HepG2 (cell line): Measurements from ENCODE around the gene OST4. TPM values are rescaled to one million over a fixed set of nuclear protein-coding genes. Genes with fewer than 3 reads are reported as not detected.

Experiments
- AHR ChIP-seq: IDR thresholded peaks from 2 replicates; pipeline ENCODE4 v1.6.1; 2018; ENCODE audit warnings: missing genetic modification reagents, missing compliant biosample characterization
- BCL6 ChIP-seq: IDR thresholded peaks from 2 replicates; pipeline ENCODE4 v1.6.1; 2016; ENCODE audit warnings: missing genetic modification reagents, missing compliant biosample characterization
- BRD4 ChIP-seq: sonication (generic); formaldehyde crosslinking; IDR thresholded peaks from 2 replicates; pipeline ENCODE4 v1.4.0; 2020; ENCODE audit warnings: missing genetic modification reagents
- ETV6 ChIP-seq: sonication (generic); formaldehyde crosslinking; conservative IDR thresholded peaks from 2 replicates; pipeline ENCODE4 v1.4.0; 2020; ENCODE audit warnings: missing genetic modification reagents
- EZH2 ChIP-seq: conservative IDR thresholded peaks from 2 replicates; pipeline ENCODE4 v1.6.1; 2012; ENCODE audit warnings: mild to moderate bottlenecking, low read depth, low read length, moderate library complexity
- GTF2F1 ChIP-seq: fragments of 150-350 bp; IDR thresholded peaks from 2 replicates; pipeline ENCODE4 v1.6.1; 2014; ENCODE audit warnings: low read length
- HDAC2 ChIP-seq: sonication (generic); formaldehyde crosslinking; IDR thresholded peaks from 2 replicates; pipeline ENCODE4 v1.4.0; 2020; ENCODE audit warnings: missing genetic modification reagents
- MIER3 ChIP-seq: IDR thresholded peaks from 2 replicates; pipeline ENCODE4 v1.6.1; 2016; ENCODE audit warnings: missing compliant biosample characterization, borderline replicate concordance
- RNF2 ChIP-seq: fragments of 450-650 bp; conservative IDR thresholded peaks from 2 replicates; pipeline ENCODE4 v1.6.1; 2016; ENCODE audit warnings: low read depth
- SAFB2 ChIP-seq: sonication (generic); formaldehyde crosslinking; IDR thresholded peaks from 2 replicates; pipeline ENCODE4 v1.5.1; 2020; ENCODE audit warnings: missing genetic modification reagents, low read depth, mild to moderate bottlenecking, borderline replicate concordance
- SSRP1 ChIP-seq: IDR thresholded peaks from 2 replicates; pipeline ENCODE4 v1.6.1; 2016; ENCODE audit warnings: control low read depth
- ZFP36 ChIP-seq: fragments of 150-350 bp; IDR thresholded peaks from 2 replicates; pipeline ENCODE4 v1.6.1; 2018; ENCODE audit warnings: borderline replicate concordance, low read length, low read depth; ENCODE audit not compliant: partially characterized antibody
- ZNF17 ChIP-seq: sonication (generic); formaldehyde crosslinking; IDR thresholded peaks from 2 replicates; pipeline ENCODE4 v1.5.0; 2020; ENCODE audit warnings: mild to moderate bottlenecking, missing genetic modification reagents
- ZNF205 ChIP-seq: IDR thresholded peaks from 2 replicates; pipeline ENCODE4 v1.6.1; 2018; ENCODE audit warnings: missing biosample characterization, missing genetic modification reagents
- ZNF513 ChIP-seq: sonication (generic); formaldehyde crosslinking; conservative IDR thresholded peaks from 2 replicates; pipeline ENCODE4 v1.5.0; 2020; ENCODE audit warnings: missing genetic modification reagents
- ZNF674 ChIP-seq: sonication (generic); formaldehyde crosslinking; IDR thresholded peaks from 2 replicates; pipeline ENCODE4 v1.5.0; 2020; ENCODE audit warnings: low read depth, mild to moderate bottlenecking, missing genetic modification reagents
- ZNF720 ChIP-seq: sonication (generic); formaldehyde crosslinking; IDR thresholded peaks from 2 replicates; pipeline ENCODE4 v1.4.0; 2020; ENCODE audit warnings: missing genetic modification reagents
- ZNF724P ChIP-seq: sonication (generic); formaldehyde crosslinking; IDR thresholded peaks from 2 replicates; pipeline ENCODE4 v1.8.0; 2022; ENCODE audit warnings: missing genetic modification reagents, borderline replicate concordance
- ZNF800 ChIP-seq: sonication (generic); formaldehyde crosslinking; IDR thresholded peaks from 2 replicates; pipeline ENCODE4 v1.4.0; 2020; ENCODE audit warnings: missing genetic modification reagents
- ZNF841 ChIP-seq: sonication (generic); formaldehyde crosslinking; IDR thresholded peaks from 2 replicates; pipeline ENCODE4 v1.8.1; 2023; ENCODE audit warnings: missing genetic modification reagents, borderline replicate concordance
- ZSCAN12 ChIP-seq: sonication (generic); formaldehyde crosslinking; IDR thresholded peaks from 2 replicates; pipeline ENCODE4 v1.9.0; 2021; ENCODE audit warnings: mild to moderate bottlenecking, missing genetic modification reagents
- polyA plus RNA-seq, 8 experiments: library from polyadenylated mRNA; depleted of rRNA in 3 of 8; stranded (reverse) in 7 of 8; unstranded in 1 of 8; fragments of >200 nt; fragmentation: Illumina TruSeq in 4 of 8; extraction: Trizol in 4 of 8; gene quantifications; 2 replicates each; pipeline versions ENCODE4 v1.2.1 to v1.2.3, GENCODE V29; 2011 to 2016; ENCODE audit warnings: low read depth in 4 of 8, missing spikeins in 1 of 8, mixed read lengths in 1 of 8; ENCODE audit not compliant: insufficient read depth in 1 of 8
- total RNA-seq, 5 experiments: library from RNA; depleted of rRNA; stranded (reverse); fragments of >200 nt; fragmentation: Illumina TruSeq; extraction: Trizol; gene quantifications; 2 replicates each; pipeline ENCODE4 v1.2.3, GENCODE V29; 2016; ENCODE audit warnings: low read depth in 1 of 5

The OST4 gene
- total and polyA plus RNA-seq, 2 of the 13 experiments (the other 11 are each of a cell fraction or from before 2014, with no cell fraction given) = 498 to 584 TPM

GRCh38 chr2:27032495-27033252 lies 38.8 kb downstream of the OST4 start, which contains the start of gene TMEM214 (continued):
- TF ChIP-seq ZNF513 (CRISPR knock-in tag) (peak; percentile 74; the same call in 1 of the 2 replicates), BRD4 (CRISPR knock-in tag) (peak; percentile 27), ZNF720 (CRISPR knock-in tag) (no peak), ZFP36 (no peak), HDAC2 (CRISPR knock-in tag) (no peak), EZH2 (no peak), ZNF17 (no peak), SAFB2 (CRISPR knock-in tag) (peak; percentile 94), AHR (CRISPR knock-in tag) (peak; percentile 64; the same call in 1 of the 2 replicates), SSRP1 (peak; percentile 67; the same call in 1 of the 2 replicates), RNF2 (0 out of 2 replicates have a peak, but pooled peaks have one; percentile 30), ZNF205 (CRISPR knock-in tag) (peak; percentile 52), ZNF841 (CRISPR knock-in tag) (no peak), ZSCAN12 (peak; percentile 80; the same call in 1 of the 2 replicates), ETV6 (CRISPR knock-in tag) (no peak; the same call in 1 of the 2 replicates), MIER3 (CRISPR knock-in tag) (no peak), BCL6 (CRISPR knock-in tag) (peak; percentile 22; the same call in 1 of the 2 replicates), GTF2F1 (no peak), ZNF724P (CRISPR knock-in tag) (peak; percentile 68; the same call in 1 of the 2 replicates), ZNF800 (CRISPR knock-in tag) (peak; percentile 76), ZNF674 (CRISPR knock-in tag) (no peak)
